ENCODE results near the gene RAC3.

DNA sequence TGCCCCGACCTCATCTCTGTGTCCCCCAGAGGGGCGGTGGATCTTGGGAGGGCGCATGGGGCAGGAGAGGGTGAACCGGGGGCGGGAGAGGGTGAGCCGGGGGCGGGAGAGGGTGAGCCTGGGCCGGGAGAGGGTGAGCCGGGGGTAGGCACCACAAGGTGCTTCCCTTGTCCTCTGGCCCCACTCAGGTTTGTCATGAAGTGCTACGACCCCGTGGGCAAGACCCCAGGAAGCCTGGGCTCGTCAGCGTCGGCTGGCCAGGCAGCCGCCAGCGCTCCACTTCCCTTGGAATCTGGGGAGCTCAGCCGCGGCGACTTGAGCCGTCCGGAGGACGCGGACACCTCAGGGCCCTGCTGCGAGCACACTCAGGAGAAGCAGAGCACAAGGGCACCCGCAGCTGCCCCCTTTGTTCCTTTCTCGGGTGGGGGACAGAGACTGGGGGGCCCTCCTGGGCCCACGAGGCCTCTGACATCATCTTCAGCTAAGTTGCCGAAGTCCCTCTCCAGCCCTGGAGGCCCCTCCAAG lies 35.2 kb upstream of the RAC3 start:
- TF ChIP-seq, protein P1, sequence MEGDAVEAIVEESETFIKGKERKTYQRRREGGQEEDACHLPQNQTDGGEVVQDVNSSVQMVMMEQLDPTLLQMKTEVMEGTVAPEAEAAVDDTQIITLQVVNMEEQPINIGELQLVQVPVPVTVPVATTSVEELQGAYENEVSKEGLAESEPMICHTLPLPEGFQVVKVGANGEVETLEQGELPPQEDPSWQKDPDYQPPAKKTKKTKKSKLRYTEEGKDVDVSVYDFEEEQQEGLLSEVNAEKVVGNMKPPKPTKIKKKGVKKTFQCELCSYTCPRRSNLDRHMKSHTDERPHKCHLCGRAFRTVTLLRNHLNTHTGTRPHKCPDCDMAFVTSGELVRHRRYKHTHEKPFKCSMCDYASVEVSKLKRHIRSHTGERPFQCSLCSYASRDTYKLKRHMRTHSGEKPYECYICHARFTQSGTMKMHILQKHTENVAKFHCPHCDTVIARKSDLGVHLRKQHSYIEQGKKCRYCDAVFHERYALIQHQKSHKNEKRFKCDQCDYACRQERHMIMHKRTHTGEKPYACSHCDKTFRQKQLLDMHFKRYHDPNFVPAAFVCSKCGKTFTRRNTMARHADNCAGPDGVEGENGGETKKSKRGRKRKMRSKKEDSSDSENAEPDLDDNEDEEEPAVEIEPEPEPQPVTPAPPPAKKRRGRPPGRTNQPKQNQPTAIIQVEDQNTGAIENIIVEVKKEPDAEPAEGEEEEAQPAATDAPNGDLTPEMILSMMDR (IDR thresholded peaks at IDR 0.05) = no peak
- no peak for TF ChIP-seq POLR2A (IDR thresholded peaks at IDR 0.05)
